Inferior parietal cortex (tissue), 1 donor: ENCODE results near the gene PLCH1.

Experiments used
- DNase-seq: peaks from one replicate; pipeline ENCODE4 v3.0.0-alpha.2; 2016; ENCODE audit errors: extremely low spot score

Gene PLCH1

DNA sequence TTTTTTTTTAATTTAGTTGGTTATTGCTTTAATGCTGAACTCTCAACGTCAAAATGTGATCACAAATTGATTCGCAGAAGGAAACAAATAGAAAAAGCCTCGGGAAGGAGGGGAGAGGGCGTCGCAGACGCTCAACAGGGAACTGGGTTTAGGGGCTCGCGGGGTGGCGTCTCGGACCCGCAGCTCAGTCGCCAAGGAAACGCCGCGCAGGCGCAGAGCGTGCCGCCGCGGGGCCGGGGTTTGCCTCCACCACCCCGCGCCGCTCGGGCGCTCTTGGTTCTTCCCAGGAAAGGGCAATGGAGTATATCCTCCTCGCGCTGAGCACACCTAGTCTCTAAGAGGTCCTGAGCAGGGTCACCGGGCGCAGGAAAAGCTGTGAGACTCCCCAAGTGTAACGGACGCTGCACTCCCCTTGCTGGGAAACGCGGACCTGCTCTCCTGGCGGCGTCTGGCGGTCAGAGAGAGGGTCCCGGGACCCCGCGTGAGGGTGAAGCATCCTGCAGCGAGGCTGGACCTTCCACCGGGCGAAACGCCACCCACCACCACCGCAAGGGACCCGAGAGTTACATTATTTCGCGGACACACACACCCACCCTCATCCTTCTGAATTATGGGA, 753 bp downstream of the PLCH1 start:
- no peak for DNase-seq

DNA sequence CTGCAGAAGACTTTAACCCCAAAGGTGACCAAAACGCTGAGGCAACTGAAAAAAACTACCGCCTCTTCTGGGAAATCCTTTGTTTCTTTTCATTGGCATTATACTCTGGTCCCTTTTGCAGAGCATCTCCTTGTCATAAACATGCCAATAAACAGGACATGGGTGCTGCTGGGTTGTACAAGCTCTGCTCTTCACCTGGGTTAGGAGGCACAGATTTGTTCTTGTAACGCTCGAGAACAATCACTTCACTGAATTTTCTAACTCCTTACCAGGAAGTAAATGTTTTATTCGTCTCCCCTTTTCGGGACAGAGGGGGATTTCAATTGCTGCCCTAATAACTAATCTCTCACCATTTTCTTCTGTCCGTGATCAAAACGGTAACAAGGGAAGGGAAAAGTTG, 1.3 kb downstream of the PLCH1 start:
- DNase-seq = no peak

DNA sequence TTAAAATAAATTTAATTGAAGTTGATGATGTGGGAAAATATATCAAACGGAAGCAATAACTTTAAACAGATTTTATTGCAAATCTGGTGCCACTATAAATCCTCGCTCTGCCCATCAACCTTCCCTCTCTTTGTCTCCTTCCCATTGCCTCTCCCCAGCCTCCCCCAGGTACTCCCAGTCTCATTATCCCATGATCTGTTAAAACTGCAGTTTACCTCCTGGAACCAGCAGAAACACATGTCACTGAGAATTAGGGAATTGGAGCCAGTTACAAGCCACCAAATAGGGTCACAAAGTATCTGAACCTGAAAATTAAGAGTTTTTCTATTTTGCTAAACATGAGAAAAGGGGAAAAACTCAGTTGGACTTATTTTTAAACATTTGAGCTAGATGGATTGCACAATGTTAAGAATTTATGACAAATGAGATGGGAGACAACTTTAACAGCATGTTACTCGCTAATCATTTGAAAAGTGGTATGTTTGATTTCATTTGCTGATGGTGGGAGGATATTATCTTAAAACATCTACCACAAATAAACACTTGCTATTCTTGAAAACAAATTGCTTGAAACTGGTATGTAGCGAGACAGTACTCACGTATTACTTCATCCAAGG, 2.4 kb downstream of the PLCH1 start:
- no peak for DNase-seq

DNA sequence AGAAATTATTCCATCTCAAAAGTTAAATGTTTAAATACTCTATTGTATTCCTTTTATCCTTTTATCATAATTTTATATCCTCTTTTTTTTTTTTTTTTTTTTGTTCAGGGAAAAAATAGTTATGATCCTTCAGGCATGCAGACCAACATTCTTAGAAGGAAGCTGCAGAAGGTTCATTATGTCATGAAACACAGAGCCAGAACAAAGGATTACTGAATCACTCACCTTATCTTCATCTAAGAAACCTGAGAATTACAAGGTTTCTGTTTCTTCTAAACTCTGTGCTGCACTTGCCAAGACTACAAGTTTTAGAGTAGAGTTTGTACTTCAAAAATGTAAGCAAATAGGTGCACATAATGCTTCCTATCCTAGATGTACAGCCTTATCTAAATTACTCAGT, 3.3 kb downstream of the PLCH1 start:
- no peak for DNase-seq

DNA sequence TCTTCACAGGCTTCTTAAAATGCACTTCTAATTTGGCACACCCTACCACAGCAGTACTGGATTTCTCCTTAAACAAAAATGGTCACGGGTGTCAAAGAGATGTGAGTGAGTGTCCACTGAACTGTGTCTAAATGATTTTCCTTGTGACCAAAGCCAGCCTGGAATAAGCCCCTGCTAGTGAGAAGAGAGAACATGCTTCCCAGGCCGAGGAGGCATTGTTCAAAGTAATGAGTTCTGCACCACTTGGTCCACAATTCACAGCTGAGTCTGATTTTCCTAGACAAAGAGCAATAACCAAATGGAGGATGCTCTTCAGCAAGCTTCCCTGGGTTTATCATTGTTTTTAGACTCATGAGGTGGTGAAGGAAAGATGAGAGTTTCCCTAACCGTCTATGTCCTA, 3.8 kb downstream of the PLCH1 start:
- DNase-seq = no peak

DNA sequence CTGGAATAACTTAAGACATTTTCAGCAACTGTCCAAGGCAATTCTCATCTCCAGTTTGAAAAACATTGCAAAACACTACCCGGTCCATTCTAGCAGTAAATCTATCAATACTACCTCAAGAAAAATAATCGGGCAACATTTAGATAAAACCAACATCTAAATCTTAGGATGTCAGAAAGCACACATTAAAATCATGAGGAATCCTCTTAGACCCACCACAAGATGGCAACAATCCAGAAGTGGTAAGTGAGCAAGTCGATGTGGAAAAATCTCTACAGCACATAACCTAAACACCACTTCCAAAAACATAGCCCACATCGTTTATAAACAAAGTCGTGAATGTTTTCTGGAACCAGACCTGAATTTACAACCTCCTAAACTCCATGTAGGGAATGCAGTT, 5.7 kb downstream of the PLCH1 start:
- DNase-seq = no peak

DNA sequence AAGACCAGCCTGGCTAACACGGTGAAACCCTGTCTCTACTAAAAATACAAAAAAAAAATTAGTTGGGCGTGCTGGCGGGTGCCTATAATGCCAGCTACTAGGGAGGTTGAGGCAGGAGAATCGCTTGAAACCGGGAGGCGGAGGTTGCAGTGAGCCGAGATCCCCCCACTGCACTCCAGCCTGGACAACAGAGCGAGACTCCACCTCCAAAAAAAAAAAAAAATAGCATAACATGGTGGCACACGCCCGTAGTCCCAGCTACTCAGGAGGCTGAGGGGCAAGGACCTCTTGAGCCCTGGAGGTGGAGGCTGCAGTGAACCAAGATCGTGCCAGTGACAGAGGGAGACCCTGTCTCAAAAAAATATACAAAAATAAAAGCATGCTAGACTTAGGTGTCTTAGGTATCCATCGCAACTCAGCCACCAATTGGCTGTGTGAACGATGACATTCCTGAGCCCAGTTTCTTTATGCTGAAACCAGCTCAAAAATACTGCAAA, 6.2 kb downstream of the PLCH1 start:
- DNase-seq = no peak

DNA sequence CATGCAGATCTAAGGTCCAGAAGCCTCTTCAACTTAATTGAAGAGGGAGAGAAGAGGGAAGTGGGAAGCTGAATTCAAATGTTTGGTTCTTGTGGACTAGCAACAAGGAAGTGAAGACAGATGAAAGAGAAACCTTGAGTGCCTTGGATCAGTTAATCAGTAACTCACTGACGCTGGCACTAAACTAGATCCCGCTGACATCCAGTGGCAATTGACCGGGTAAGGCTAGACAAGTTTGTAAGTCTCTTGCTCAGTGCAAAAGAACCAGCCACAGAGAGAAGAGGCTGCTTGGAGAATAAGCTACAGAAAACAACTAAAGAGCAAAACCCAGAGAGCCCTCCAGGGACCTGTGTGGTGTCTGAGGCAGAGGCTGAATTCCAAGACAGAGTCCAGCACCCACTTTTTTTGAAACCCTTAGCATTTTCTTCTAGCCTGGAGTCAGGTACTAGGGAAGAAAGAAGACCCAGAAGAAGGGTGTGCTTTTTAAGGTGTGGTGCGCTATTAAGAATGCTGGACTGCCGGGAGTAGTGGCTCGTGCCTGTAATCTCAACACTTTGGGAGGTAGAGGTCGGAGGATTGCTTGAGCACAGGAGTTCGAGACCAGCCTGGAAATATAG, 6.9 kb downstream of the PLCH1 start:
- DNase-seq = no peak

DNA sequence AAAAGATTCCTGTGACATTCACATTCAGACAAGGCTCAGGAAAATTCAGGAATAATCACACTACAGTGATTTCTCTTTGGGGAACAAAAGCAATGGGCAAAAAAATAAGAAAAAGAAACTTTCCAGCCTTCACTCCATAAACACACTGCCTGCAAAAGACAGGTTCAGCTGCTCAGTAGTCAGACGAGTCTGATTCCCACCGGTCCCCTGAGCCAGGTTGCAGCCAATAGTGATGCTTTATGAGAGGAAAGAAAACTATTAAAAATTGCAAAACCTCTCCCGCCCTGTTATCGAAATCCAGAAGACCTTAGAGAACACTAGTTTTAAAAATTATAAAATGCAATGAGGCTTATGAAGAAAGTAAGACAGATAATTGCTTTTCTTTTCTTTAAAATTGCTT, 8.5 kb downstream of the PLCH1 start:
- DNase-seq = no peak

DNA sequence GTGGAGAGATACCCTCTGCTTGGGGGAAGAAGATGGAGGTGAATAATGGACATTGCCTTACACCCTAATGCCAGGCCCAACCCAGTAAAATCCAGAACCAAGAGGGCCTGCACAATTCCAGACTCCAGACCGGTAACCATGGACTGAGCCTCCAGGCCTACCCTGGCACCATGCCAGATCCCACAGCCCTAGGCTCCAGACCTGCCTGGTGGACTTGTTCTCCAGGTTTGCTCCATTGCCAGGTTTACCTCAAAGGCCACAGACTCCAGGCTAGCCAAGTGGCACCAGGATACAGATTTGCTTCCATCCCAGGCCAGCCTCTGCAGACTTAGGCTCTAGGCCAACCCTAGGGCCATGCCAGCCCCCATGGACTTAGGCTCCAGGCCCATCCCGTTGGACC, 14.0 kb downstream of the PLCH1 start:
- no peak for DNase-seq

DNA sequence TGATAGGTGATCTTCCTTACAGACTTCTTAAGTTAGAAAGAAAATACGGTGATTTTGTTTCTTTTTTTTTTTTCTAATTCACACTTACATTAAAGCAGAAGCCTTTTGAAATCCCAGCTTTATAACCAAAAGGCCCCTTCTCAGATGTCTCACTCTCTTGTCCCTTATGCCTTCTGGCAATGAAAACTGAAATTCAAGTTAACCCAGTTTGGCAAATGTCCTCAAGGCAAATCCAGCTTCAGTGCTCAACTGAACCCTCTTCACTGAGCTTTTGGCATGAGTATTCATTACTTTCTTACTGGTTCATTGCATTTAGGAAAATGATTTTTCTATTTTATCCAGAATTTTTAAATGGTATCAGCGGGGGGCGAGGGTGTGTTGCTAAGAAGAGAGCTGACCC, 17.0 kb downstream of the PLCH1 start:
- DNase-seq = no peak

DNA sequence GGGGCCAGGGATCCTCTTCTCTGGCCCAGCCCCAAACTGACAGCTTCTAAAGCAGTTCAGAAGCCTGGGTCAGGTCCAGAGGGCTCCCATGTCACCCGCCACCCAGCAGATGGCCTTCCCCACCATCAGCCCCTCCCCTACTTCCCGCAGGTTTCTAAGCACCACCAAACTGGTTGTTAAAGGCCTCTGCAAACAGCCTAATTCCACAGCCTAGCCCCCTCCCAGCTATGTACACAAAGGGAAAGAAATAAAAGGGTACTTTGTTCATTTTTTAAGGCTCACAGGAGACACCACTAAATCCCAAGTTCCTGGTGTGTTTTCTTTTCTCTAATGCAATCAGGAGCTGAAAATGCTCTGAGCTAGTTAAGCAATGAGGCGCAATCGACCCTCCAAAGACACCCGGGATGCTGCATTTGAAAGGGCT, 30.6 kb downstream of the PLCH1 start:
- no peak for DNase-seq

DNA sequence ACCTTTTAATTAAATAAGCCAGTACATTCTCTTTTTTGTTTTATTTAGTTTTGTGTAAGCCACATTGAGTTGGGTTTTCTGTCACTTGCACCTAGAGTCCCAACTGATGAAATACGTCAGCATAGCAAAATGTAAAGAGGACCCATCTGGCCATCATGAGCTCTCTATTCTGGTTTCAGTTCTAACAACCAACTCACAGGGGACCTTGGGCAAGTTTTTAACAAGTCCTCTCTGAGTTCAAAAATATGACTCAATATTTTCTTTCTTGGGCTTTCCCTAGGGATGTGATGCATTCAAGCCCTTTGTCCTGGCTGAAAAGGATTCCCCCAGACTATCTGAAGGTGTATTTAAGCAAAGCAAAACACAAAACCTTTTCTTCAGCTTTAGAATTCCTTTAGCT, 32.9 kb downstream of the PLCH1 start:
- DNase-seq = no peak

DNA sequence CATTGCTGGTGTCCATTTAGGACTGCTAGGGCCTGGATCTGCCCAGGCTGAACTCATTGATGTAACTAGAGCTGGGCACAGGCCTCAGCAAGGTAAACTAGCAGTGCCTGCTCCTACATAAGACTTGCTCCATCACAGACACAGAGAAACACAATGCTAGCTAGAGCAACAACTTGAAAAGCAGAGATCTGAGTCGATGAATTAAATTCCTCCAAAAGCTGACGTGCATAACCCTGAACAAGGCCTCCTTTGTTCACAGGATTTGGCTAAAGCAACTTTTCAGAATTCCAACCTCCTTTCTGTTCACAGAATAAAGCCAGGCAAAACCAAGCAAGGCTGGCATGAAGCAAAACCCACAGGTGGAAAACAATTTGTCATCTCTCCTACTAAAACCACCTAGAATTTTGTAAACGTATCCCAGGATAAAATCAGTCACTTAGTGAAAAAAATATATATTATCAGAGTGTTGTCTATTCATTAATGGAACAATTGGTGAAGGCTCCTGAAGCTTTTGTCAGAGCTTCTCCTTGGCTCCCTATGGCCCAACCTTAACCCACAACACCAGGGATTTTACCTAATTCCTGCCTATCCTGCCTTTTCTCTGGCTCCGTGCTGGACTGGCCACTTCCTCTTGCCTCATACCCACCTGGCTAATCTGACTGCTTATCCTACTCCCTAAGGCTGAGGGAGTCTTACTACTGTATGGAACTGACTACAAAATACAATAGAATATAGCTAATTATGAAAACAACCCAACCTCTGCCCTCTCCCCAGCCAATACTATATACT, 39.9 kb downstream of the PLCH1 start:
- DNase-seq = peak; percentile 40

DNA sequence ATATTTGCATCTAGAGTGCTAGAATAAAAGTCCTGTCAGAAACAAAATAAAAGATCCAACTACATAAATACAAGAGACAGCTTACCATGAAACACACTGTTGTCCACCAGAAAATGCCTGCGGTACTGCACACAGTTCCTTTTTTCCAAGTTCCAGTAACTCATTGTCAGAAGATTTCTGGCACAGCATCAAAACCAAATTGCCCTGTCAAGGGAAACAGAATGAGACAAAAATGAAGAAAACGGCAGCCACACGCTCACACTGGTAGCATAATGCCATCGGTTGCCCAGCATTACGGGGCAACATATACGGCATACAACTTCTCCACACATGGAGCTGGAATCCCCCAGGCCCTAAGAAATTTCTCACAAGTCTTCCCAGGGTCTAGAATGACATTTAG, 40.8 kb downstream of the PLCH1 start:
- DNase-seq = no peak

DNA sequence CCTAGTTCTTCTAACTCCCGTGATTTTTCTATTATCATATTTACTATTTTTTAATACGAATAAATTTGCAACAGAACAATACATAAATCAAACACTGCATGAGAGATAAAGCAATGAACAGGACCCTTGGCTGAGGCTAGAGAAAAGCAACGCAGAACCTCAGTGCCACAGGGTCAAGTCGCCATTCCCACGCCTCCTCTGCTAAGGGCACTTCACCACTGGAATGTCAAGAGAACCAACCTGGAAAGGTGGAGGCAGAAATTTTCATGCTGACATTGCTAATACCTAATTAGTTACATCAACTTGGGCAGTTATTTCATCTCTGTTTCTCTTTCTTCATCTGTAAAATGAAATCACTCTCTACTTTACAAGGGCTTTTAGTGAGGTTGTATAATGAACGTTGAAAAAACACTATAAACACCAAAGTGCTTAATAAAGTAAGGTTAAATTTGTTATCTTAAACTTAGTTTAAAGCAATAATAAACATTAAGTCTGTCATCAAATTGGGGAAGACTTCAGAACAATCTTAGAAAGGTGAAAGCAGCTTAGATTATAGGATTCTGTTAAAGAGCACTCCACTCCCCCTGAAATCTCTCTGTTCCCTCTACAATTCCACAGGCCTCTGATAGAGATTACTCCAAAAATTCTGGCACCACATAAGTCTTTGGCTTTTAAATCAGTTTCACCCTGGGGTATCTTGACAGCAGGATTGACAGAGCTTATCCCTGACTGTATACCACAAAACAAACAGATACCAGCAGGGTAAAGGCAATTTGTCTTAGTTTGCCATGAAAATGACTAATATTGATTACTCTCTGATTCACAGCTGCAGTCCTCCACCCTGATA, 41.9 kb downstream of the PLCH1 start:
- no peak for DNase-seq

DNA sequence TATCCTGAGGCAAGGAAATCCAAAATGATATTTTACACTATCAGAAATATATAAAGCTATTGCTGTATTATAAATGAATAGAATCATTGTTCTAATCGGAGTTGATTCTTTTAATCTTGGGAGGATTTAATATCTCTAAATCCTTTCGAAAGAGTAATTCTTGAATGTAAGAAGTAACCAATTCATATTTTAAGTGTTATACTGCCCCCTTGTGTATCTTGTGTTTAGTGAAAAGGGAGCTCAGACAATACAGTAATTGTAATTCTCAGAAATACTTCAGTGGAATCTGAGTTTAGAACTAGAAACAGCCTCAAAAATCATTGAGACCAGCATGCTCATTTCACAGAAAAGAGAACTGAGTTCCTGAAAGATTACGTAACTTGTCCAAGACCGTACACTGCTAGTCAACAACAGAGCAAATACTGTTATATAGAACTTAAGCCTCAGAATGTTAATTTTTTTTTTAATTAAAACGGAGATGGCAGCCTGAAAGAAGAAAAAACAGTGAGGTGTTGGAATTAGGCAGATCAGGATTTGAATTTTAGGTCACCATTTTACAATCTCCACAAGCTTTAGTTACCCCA, 42.9 kb downstream of the PLCH1 start:
- peak; percentile 96 for DNase-seq

DNA sequence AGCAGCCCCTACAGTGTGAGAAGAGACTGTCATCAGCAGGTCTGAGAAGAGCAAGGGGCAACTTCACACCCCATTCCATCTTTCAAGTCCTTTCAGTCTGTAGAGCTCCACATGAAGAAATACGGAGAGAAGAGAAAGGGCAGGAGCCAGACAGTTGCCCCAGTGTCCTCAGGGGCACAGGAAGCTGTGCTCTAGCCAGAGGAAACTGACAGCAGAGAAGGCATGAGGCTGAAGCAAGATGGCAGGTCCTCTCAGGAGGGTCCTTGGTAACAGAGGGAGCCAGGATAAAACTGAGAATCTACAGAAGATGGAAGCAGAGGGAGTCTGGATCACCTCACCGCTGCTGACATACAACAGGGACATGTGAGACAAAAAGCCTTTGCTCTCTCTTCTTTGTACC, 47.3 kb downstream of the PLCH1 start:
- no peak for DNase-seq

DNA sequence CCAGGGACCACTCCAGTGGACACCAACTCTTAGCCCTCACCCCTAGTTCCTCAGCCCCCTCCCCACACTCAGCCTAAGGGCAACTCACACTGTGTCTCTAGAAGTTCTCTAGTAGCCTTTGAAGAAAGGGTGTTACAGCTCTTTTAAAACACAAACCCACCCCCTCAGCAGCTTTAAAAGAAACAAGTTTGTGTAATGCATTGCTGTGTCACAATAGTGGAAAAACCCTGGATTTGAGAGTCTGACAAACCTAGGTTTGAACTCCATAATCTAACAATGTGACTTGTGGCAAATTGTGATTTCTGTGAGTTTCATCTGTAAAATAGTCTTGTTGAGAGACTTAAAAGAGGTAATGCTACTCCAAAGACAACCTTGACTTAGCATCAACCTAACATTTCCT, 54.0 kb downstream of the PLCH1 start:
- DNase-seq = no peak

DNA sequence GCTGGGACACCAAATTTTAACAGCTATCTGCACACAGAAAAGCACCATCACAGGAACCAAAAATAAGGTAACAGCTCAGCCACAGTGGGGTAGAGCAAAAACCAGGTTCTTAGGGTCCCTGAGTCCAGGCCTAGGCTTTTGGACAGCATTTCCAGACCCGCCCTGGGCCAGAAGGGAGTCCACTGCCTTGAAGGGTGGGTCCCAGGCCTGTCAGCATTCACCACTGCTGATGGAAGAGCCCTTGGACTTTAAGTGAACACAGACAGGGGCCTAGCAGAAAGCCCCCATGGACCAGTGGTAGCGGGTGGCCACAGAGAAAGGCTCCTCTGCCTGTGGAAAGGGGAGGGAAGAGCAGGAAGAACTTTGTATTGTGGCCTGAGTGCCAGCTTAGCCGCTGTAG, 56.4 kb downstream of the PLCH1 start:
- DNase-seq = no peak

DNA sequence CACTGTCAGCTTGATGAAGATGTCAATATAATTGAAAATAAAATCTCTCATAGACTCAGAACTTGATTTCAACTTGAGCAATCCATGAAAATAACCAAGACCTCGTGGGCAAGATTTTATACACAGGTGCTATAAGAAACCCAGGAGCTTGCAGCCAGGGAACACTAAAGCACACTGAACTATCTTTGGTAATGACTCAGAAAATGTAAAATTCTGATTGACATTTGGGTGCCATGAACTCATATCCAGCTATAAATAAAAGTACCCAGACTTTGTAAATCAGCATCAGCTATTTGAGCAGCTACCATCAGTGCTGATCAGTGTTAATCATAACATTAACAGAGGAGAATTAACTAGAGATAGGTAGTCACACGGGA, 61.5 kb downstream of the PLCH1 start:
- DNase-seq = no peak
